Large intestine (tissue), 3 donors: ENCODE data around the gene ENG. TPM values are rescaled to one million over a fixed set of nuclear protein-coding genes. Genes with fewer than 3 reads are reported as not detected.

ENCODE experiments used
- DNase-seq, 2 donors: peaks; one replicate each; pipeline versions ENCODE4 v3.0.0 to v3.0.0-alpha.2; 2013
- H3K27ac ChIP-seq: one replicate; pipeline ENCODE4 v1.5.1; 2013; ENCODE audit warnings: low read length
- H3K27me3 ChIP-seq: 2 replicates; pipeline ENCODE4 v1.6.1; 2013; ENCODE audit warnings: low read length; ENCODE audit not compliant: control insufficient read depth, insufficient read depth
- H3K36me3 ChIP-seq: 2 replicates; pipeline ENCODE4 v1.6.1; 2013; ENCODE audit warnings: low read length; ENCODE audit not compliant: control insufficient read depth, insufficient read depth
- H3K4me1 ChIP-seq: one replicate; pipeline ENCODE4 v1.6.1; 2013; ENCODE audit warnings: low read length; ENCODE audit not compliant: control insufficient read depth, insufficient read depth
- H3K4me3 ChIP-seq: one replicate; pipeline ENCODE4 v1.5.1; 2013; ENCODE audit warnings: low read length
- H3K9me3 ChIP-seq: one replicate; pipeline ENCODE4 v1.6.1; 2013; ENCODE audit warnings: mild to moderate bottlenecking, low read depth, low read length, moderate library complexity; ENCODE audit not compliant: control insufficient read depth
- WGBS: methylation state at CpG from one replicate; pipeline ENCODE4 v1.1.5; 2013; ENCODE audit warnings: low lambda C conversion rate; ENCODE audit not compliant: insufficient coverage; 5-methylcytosine and 5-hydroxymethylcytosine counted together
- polyA plus RNA-seq: library from polyadenylated mRNA; unstranded; fragments of 120-200 nt; gene quantifications from one replicate; pipeline ENCODE4 v1.2.1, GENCODE V29; 2013

The ENG gene
- polyA plus RNA-seq, 1 donor = 21.6 TPM

DNA sequence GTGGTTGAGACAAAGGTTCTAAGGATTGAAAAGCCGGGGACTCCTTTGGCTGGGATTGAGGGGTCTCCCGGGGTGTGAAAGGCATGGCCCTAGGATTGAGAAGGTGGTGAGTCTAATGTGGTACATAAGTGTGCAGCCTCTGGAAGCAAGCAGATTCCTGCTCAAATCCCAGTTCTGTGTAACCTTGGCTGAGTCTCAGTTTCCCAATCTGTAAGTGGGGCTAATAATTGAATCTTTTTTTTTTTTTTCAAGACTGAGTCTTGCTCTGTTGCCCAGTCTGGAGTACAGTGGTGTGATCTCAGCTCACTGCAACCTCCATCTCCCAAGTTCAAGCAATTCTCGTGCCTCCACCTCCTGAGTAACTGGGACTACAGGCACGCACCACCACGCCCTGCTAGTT is 81.9 kb downstream of the ENG start:
- Histone ChIP-seq H3K27me3 (peaks cover 20% of the 10 kb centered on the region), H3K36me3 (no peaks in the 10 kb centered on the region), H3K9me3 (no peaks in the 10 kb centered on the region), H3K4me1 (peaks cover 12% of the 10 kb centered on the region), H3K4me3 (no peak overlapping the region), H3K27ac (no peak overlapping the region)
- DNase-seq = no peak
- WGBS = no CpG with 5 or more reads among the region's 5 CpGs

DNA sequence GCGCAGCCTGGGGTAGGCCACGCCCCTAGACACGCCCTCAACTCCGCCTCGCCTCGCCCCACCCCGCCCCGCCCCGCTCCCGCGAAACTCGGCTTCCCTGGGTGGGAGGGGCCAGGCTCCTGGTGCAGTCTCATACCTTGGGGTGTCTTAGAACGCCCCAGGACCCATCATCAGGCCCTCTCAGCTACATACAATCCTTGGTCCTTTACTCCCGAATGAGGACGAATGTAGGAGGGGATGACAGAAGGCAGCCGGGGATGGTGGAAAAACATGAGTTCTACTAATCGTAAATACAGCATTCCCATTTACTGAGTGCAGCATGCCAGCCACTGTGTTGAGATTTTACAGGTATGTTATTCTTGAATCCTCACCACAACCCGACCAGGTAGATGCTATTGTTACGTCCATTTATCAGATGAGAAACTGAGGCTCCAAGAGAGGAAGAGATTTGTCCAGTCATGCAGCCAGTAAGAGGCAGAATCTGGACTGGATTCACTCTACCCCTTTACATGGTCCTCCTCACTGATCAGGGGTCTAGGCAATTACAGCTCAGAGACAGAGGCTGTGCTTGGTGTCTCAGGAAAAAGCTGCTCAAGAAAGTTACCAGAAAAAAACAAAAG is 82.8 kb downstream of the ENG start:
- H3K36me3 ChIP-seq = no peaks in the 10 kb centered on the region

DNA sequence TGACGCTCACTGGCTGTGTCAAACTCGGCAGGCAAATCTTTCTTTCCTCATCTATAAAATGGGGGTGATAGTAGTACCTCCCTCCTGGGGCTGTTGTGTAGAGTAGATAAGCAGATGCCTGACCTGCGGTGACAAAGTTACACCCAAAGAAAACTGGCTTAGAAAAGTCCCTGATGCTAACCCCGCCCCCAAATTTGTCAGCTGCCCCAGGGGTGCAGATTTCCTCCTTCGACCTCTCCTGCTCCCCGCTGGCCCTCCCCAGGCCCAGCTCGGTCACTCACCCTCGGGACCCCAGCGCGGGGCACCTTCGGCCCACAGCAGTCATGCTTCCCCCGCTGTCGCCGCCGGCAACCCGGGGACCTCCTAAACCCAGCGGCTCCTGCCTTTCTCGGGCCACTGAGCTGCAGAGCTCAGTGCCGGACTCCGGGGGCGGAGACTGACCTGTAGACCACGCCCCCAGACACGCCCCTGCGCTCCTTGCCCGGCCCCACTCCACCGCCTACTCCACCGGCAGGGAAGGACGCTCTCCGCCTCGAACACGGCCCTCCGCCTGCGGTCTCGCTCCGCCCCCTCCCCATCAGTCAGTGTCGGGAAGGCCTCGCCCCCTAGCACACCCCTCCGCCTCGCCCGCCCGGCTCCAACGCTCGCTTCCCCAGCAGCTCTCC is 83.4 kb downstream of the ENG start:
- peak; percentile 98 to 99 for DNase-seq
- H3K36me3 ChIP-seq = no peaks in the 10 kb centered on the region

More for the DNA sequence above, 82.8 kb downstream of the ENG start:
- peak overlapping the region; percentile 27 for H3K27ac ChIP-seq
- peaks cover 17% of the 10 kb centered on the region for H3K4me1 ChIP-seq
- WGBS = no CpG with 5 or more reads among the region's 19 CpGs
- peaks cover 20% of the 10 kb centered on the region for H3K27me3 ChIP-seq
- DNase-seq = no peak
- H3K9me3 ChIP-seq = no peaks in the 10 kb centered on the region
- peak overlapping the region; percentile 38 for H3K4me3 ChIP-seq

DNA sequence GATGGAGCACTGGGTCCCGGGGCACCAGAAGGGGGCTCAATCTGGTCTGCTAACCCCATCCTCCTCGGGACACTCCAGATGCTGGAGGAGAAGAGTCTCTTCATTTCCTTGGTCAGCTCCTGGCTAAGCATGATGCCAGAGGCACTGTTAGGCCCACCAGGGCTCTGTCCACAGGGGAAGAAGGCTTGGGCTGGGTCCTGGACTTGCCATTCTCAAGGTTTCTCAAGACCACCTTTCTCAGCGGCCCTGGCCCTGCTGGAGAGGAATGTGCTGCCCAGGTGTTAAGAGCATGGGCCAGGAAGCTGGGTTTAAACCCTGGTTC is 83.9 kb downstream of the ENG start:
- no CpG with 5 or more reads among the region's 3 CpGs for WGBS
- Histone ChIP-seq H3K27me3 (peaks cover 20% of the 10 kb centered on the region), H3K9me3 (no peaks in the 10 kb centered on the region), H3K27ac (no peak overlapping the region), H3K36me3 (no peaks in the 10 kb centered on the region), H3K4me1 (peaks cover 17% of the 10 kb centered on the region), H3K4me3 (peak overlapping the region; percentile 38)
- no peak for DNase-seq

More for the DNA sequence above, 83.4 kb downstream of the ENG start:
- Histone ChIP-seq H3K4me1 (peaks cover 17% of the 10 kb centered on the region), H3K9me3 (no peaks in the 10 kb centered on the region), H3K4me3 (peak overlapping the region; percentile 38), H3K27me3 (peaks cover 20% of the 10 kb centered on the region), H3K27ac (no peak overlapping the region)
- no CpG with 5 or more reads among the region's 43 CpGs for WGBS

DNA sequence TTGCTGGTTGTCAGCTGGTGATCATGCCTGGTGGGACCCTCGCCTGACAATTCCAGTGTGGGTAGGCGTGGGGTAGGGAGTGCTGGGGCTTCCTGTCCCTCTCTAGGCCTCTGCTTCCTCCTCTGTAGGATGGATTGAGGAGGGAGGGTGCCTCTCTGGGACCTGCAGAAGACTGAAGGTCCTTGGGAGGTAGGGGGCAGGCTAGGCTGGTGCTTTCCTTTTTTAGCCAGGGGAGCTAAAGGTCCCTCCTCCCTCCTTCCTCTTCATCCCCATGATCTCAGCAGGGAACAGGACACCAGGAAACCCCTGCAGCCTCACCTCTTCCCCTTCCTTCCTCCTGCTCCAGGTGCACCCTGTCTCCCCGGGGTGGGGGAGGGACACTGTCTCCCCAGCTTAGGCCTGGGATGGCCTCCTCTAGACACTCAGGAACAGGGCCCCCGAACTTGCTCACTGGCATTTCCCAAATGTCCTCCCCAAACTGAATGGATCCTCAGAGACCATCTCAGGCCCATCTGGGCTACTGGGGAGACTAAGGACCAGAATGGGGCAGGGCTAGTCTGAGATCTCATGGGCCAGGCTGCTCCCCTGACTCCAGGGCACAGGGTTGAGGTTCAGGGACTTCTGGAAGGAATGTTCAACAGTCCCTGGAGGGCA is 84.4 kb downstream of the ENG start:
- H3K4me1 ChIP-seq = peaks cover 17% of the 10 kb centered on the region
- DNase-seq = no peak
- no CpG with 5 or more reads among the region's 4 CpGs for WGBS

DNA sequence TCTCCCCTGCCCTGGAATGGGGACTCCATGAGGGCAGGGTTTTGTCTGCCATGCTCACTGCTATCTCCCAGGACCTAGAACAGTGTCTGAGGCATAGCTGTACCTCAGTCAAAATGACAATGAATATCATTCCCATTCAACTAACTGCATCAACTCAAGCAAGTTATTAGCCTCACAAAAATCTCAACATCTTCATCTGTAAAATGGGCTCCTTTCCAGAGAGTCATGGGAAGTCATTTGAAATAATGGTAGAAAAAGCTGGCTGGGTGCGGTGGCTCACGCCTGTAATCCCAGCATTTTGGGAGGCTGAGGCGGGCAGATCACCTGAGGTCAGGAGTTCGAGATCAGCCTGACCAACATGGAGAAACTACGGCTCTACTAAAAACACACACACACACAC is 85.4 kb downstream of the ENG start:
- no peaks in the 10 kb centered on the region for H3K9me3 ChIP-seq
- WGBS = no CpG with 5 or more reads among the region's 5 CpGs
- no peak overlapping the region for H3K27ac ChIP-seq
- peaks cover 17% of the 10 kb centered on the region for H3K4me1 ChIP-seq
- DNase-seq = no peak
- H3K36me3 ChIP-seq = no peaks in the 10 kb centered on the region
- peaks cover 16% of the 10 kb centered on the region for H3K27me3 ChIP-seq
- H3K4me3 ChIP-seq = no peak overlapping the region

More for the DNA sequence above, 84.4 kb downstream of the ENG start:
- Histone ChIP-seq H3K9me3 (no peaks in the 10 kb centered on the region), H3K4me3 (peak overlapping the region; percentile 38), H3K27ac (no peak overlapping the region), H3K36me3 (no peaks in the 10 kb centered on the region), H3K27me3 (peaks cover 20% of the 10 kb centered on the region)

DNA sequence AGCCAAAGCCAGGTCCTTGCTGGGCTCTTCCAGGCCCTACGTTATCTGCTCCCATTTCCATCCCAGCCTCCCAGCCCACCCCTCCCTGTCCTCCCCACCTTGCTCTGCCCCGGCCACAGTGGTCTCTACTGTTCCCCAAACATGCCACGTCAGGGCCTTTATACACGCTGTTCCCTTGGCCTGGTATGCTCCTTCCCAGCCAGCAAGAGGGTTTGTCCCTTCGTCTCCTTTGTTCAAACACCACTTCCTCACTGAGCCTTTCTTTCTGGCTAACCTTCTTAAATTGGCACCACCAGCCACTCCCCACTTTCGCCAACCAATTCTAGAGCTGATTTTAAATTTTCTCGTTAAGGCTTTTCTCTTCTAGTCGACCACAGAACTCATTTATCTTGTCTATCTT is 85.8 kb downstream of the ENG start:
- WGBS = 76% methylated on average over 4 of the region's 8 CpGs
- Histone ChIP-seq H3K9me3 (no peaks in the 10 kb centered on the region), H3K27ac (no peak overlapping the region), H3K4me3 (no peak overlapping the region), H3K27me3 (peaks cover 15% of the 10 kb centered on the region), H3K4me1 (peaks cover 17% of the 10 kb centered on the region), H3K36me3 (no peaks in the 10 kb centered on the region)
- no peak for DNase-seq

DNA sequence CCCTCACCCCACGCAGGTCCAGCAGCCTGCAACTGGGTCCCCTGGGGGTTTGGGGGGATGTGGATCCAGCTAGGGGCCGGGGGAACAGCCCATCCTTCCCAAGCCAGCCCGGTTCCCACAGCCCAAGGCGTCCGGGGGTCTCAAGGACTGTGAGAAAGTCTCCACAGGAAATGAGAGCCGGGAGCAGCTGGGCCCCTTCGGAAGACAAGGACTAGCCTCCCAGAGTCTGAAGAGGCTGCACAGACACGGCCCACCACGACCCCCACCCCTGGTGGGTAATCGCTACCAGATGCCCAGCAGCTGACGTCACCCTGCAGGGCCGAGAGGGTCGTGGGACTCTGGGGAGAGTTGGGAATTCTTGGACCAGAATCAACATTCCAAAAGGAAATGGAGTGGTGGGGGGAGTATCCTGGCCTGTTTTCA is 86.5 kb downstream of the ENG start:
- Histone ChIP-seq H3K36me3 (no peaks in the 10 kb centered on the region), H3K9me3 (no peaks in the 10 kb centered on the region), H3K4me3 (no peak overlapping the region), H3K27me3 (peaks cover 13% of the 10 kb centered on the region), H3K4me1 (peaks cover 17% of the 10 kb centered on the region), H3K27ac (peak overlapping the region; percentile 33)
- DNase-seq = peak in 1 of 2 donors; percentile 39
- no CpG with 5 or more reads among the region's 13 CpGs for WGBS

DNA sequence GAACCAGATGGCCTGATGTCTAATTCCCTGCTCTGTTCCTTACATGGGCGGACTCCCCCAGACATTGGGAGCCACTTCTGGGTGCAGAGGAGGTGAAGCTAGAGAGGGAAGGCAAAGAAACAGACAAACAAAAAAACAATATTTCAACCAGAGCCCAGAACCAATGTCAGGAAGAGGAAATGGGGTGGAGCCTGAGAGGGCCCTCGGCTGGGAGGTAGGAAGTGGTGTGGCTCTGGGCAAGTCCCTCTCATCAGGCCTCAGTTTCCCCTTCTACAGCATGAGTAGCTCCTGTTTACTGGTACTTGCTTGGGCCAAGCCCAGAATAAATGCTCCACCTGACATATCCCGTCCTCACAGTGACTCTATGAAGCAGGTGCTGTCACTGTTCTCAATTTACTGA is 87.0 kb downstream of the ENG start:
- WGBS = 100% methylated on average over 1 of the region's 3 CpGs
- Histone ChIP-seq H3K9me3 (no peaks in the 10 kb centered on the region), H3K4me3 (no peak overlapping the region), H3K27me3 (peaks cover 18% of the 10 kb centered on the region), H3K27ac (peak overlapping the region; percentile 33), H3K36me3 (no peaks in the 10 kb centered on the region), H3K4me1 (peaks cover 17% of the 10 kb centered on the region)
- no peak for DNase-seq

DNA sequence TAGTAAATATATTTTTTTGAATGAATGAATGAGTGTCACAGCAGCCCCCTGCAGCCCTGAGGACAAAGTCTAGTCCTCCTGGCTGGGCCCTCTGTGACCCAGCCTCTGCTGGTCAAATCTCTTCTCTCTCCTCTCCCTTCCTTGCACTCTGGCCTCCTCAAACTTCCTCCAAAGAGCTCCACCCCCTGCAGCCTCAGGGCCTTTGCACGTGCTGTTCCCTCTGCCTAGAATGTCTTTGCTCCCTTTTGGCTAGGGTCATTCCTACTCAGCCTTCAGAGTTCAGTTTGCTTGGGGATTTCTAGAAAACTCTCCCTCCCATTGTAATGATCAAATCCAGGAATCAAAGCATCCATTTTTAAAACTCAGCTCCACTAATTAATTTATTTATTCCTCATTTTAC is 89.0 kb downstream of the ENG start:
- WGBS = 100% methylated on average over 1 of the region's 1 CpG
- Histone ChIP-seq H3K36me3 (no peaks in the 10 kb centered on the region), H3K4me3 (no peak overlapping the region), H3K9me3 (no peaks in the 10 kb centered on the region), H3K27ac (no peak overlapping the region), H3K27me3 (peaks cover 22% of the 10 kb centered on the region), H3K4me1 (peaks cover 9% of the 10 kb centered on the region)
- no peak for DNase-seq
